Sigmoid colon (tissue), 4 donors: ENCODE data around the gene LEUTX.

Experiments
- CTCF ChIP-seq, 4 experiments: fragments of 450-650 bp in 3 of 4; fragments of 200-600 bp in 1 of 4; IDR thresholded peaks; one replicate each; pipeline ENCODE4 v1.5.1; 2016 to 2019; ENCODE audit warnings: antibody characterized with exemption in 4 of 4, mild to moderate bottlenecking in 3 of 4, moderate library complexity in 2 of 4
- EP300 ChIP-seq, 4 donors: sonication (generic); formaldehyde crosslinking; IDR thresholded peaks; one replicate each; pipeline ENCODE4 v1.6.1; 2017; ENCODE audit warnings: antibody characterized with exemption in 4 of 4
- POLR2A ChIP-seq, 2 donors: fragments of 450-650 bp; IDR thresholded peaks; one replicate each; pipeline ENCODE4 v1.6.1; 2016; ENCODE audit warnings: antibody characterized with exemption in 2 of 2, mild to moderate bottlenecking in 2 of 2, moderate library complexity in 2 of 2
- POLR2AphosphoS5 ChIP-seq, 4 donors: sonication (generic); formaldehyde crosslinking; IDR thresholded peaks; one replicate each; pipeline ENCODE4 v1.6.1; 2017; ENCODE audit warnings: antibody characterized with exemption in 4 of 4

DNA sequence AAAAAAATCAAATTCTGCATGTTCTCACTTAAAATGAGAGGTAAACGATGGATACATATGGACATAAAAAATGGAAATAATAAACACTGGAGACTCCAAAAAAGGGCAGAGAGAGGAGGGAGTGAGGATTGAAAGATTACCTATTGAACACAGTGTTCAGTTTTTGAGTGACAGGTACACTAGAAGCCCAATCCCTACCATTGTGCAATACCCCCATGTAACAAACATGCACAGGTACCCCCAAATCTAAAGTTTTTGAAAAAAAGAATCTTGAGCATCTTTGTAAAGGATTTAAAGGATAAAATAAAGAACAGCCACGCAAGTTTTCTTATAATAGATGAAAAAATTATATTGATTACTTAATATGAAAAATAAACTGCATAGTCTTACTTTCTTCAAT, 24.1 kb upstream of the LEUTX start:
- TF ChIP-seq CTCF (IDR thresholded peaks at IDR 0.05) (no peak), POLR2A (IDR thresholded peaks at IDR 0.05) (no peak), EP300 (IDR thresholded peaks at IDR 0.05) (no peak), POLR2AphosphoS5 (IDR thresholded peaks at IDR 0.05) (no peak)
